H1 (cell line): ENCODE data around the gene SPATA6L. TPM values are rescaled to one million over a fixed set of nuclear protein-coding genes. Genes with fewer than 3 reads are reported as not detected.

Source experiments
- BACH1 ChIP-seq: IDR thresholded peaks from 2 replicates; pipeline ENCODE4 v1.6.1; 2012; ENCODE audit warnings: low read length, improper control_type of control experiment
- BCL11A ChIP-seq, 2 experiments: IDR thresholded peaks; one replicate each; pipeline ENCODE4 v1.6.1; 2011; ENCODE audit warnings: low read depth in 2 of 2, low read length in 2 of 2, mild to moderate bottlenecking in 2 of 2
- CBX8 ChIP-seq: fragments of 300-800, 300-1000 bp; sonication (generic); IDR thresholded peaks from 2 replicates; pipeline ENCODE4 v1.7.1; 2016; ENCODE audit warnings: low read depth, low read length, borderline replicate concordance
- EGR1 ChIP-seq: IDR thresholded peaks from 2 replicates; pipeline ENCODE4 v1.6.1; 2011; ENCODE audit warnings: low read depth, low read length, borderline replicate concordance
- FOSL1 ChIP-seq: IDR thresholded peaks from 2 replicates; pipeline ENCODE4 v1.6.1; 2011; ENCODE audit warnings: mild to moderate bottlenecking, low read depth, low read length, moderate library complexity; ENCODE audit not compliant: insufficient read depth
- SP1 ChIP-seq: IDR thresholded peaks from 2 replicates; pipeline ENCODE4 v1.6.1; 2011; ENCODE audit warnings: low read depth, low read length
- TEAD4 ChIP-seq: IDR thresholded peaks from 2 replicates; pipeline ENCODE4 v1.6.1; 2012; ENCODE audit warnings: low read depth, low read length, inconsistent platforms, mixed read lengths
- polyA plus RNA-seq, 7 experiments: library from polyadenylated mRNA; depleted of rRNA in 3 of 7; stranded (reverse) in 5 of 7; unstranded in 2 of 7; fragments of >200 nt in 5 of 7; fragments of 200-250 nt in 2 of 7; gene quantifications; 1 replicate in 5 of 7; 2 replicates in 1 of 7; 4 replicates in 1 of 7; pipeline versions ENCODE4 v1.2.1 to v1.2.3, GENCODE V29; 2011 to 2013; ENCODE audit warnings: missing spikeins in 2 of 7, mixed read lengths in 2 of 7
- total RNA-seq: library from RNA; stranded (reverse); fragmentation: NEBNext Ultra II Directional; extraction: Animal tissue kit (Norgen Biotek cat#: 25700); gene quantifications from 2 replicates; pipeline ENCODE4 v1.2.1, GENCODE V29; 2021
- TF ChIP-seq, protein P1 (sequence below): IDR thresholded peaks from 2 replicates; pipeline ENCODE4 v1.6.1; 2011; ENCODE audit warnings: low read length, improper control_type of control experiment
- TF ChIP-seq, protein P2 (sequence below): IDR thresholded peaks from 2 replicates; pipeline ENCODE4 v1.6.1; 2012; ENCODE audit warnings: inconsistent platforms

SPATA6L gene
- total and polyA plus RNA-seq, 2 of the 8 experiments (the other 6 are each of a cell fraction or from before 2014, with no cell fraction given): 0.57 to 1.1 TPM

DNA sequence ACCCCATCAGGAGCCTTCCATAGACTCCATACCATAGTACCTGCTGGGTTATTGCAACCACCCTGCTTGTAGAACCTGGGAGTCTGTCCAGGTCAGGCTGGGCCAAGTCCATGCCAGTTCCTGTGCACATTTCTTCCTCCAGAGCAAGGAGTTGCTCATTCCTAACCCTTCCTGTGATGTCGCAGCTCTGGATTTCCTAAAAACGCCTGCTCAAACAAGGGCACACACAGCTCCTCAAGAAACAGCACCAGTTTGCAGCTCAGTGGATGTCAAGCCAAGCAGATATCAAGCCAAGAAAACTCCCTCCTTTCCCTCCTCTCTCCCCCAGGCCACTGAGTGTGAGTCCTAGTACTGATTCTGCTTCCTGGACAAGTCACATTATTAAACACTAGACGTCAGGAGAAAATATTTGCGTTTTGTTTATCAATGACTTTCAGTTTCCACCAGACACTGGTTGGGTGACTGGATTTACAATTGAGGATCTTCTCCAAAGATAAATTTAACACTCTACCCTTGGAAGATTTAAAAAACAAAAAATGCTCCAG lies 116.5 kb downstream of the SPATA6L start (continued):
- TF ChIP-seq, protein P1, sequence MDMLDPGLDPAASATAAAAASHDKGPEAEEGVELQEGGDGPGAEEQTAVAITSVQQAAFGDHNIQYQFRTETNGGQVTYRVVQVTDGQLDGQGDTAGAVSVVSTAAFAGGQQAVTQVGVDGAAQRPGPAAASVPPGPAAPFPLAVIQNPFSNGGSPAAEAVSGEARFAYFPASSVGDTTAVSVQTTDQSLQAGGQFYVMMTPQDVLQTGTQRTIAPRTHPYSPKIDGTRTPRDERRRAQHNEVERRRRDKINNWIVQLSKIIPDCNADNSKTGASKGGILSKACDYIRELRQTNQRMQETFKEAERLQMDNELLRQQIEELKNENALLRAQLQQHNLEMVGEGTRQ: no peak
- TF ChIP-seq, protein P2, sequence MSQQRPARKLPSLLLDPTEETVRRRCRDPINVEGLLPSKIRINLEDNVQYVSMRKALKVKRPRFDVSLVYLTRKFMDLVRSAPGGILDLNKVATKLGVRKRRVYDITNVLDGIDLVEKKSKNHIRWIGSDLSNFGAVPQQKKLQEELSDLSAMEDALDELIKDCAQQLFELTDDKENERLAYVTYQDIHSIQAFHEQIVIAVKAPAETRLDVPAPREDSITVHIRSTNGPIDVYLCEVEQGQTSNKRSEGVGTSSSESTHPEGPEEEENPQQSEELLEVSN: no peak
- TF ChIP-seq EGR1 (no peak), SP1 (no peak), BCL11A (IDR thresholded peaks at IDR 0.05; ENCODE audit: low read depth in 2 of 2, low read length in 2 of 2) (no peak), BACH1 (no peak), CBX8 (no peak), FOSL1 (no peak), TEAD4 (no peak)
